ENCODE data around the gene EEF1AKMT4. TPM values are rescaled to one million over a fixed set of nuclear protein-coding genes. Genes with fewer than 3 reads are reported as not detected.
"Not testable (repeated sequence)": the region's sequence is repeated elsewhere in the genome, so short reads cannot be mapped to it uniquely, and the experiment has no call there.

Gene EEF1AKMT4
- total RNA-seq, 1 donor from 2014 or later: 4.3 TPM

- DNase-seq (ENCODE audit: low read depth): no peak
Observed at GRCh38 chr3:184259878-184260723, 10.6 kb downstream of the EEF1AKMT4 start.

DNA sequence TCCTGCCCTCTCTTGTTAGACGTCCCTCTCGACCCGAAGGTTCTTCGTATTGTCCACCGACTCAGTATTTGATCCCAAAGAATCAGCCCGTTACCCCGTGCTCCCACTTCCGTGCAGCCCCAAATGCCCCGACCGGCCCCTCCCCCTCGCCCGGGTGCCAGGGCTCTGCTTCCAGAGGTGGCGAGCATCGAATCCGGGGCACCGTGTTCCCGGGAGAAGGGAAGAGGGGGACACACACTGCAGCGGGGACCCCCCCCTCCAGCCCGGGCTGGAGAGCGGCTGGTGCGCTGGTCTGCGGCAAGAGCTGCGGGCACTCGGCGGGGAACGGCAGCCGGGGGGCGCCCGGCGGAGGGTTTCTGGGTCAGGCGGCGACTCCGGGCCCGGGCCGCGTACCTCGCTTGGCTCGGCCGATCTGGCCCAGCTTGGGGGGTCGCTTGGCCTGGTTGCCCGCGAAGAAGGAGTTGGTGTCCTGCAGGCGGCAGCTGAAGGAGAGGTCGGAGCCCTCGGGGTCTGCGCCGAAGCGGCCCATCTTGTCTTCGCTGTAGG, 11.3 kb downstream of the EEF1AKMT4 start:
- DNase-seq (ENCODE audit: low read depth): no peak

DNA sequence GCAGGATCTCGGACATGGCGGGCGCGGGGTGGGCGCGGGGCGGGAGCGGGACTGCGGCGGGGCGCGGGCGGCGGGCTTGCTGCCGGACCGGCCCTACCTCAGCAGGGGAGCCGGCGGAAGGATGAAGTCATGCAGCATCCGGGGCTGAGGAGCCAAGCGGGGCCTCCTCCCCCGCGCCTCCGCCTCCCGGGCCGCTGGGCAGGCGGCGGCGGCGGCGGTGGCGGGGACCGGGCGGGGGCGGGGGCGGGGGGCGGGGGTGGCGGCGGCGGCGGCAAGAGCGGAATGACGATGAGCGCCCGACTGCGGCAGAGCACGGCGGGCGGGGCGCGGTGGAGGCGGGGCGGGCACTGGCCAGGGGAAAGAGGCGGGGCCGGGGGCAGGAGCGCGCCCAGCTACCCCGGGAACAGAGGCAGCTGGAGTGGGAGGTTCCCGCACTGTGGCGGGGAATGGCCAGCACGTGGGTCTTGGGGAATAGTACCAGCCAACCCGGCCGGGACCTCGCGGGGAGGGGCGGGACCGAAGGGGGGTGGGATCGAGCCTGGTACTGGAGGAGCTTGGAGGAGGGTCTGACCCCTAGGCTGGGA, 11.9 kb downstream of the EEF1AKMT4 start, which contains the start of gene CAMK2N2:
TSS of gene CAMK2N2 (minus strand) at position 284 of the 584 bp plus-strand sequence. CDS start at position 16, 268 bp downstream.
- DNase-seq (ENCODE audit: low read depth): peak; percentile 31

DNA sequence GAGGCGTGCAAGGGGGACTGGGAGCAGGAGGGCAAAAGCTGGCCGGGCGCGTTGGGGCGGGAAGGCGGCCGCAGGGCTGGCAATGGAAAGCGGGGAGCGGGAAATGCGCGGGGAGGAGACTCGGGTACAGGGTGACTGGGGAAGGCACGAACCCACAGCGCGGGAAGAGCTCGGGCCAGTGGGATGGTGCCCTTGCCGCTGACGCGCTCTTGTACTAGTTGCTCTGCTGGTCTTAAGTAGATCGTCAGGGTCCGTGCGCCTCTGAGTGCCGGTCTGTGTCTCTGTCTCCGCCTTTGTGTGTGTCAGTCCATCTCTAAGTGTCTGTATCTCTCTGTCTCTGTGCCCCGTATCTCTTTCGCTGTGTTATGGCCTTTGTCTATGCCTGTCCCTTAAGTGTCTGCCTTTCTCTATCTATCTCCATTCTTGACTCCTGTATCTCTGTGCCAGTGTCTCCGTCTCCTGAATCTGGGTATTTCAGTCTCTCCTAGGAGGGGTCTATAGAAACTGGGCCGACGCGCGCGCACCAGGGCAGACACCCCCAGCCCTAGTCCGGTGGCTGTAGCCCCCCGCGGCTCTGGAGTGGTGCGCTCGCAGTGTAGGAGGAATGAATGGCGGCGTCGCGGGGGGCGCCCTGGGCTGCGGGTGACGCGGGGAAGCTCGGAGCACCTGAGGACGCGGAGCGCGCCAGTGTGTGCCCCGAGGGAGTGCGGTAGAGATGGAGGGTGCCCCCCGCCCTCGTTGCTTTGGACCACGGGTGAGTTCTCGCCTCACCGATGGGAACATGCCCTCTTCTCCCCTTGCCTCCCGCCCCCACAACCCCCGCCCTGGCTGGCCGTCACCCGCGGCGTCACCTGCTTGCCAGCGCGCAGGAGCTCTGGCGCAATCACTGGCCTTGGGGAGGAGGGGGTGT, 12.6 kb downstream of the EEF1AKMT4 start:
- no peak for DNase-seq (ENCODE audit: low read depth)

GRCh38 chr3:184262764-184263179, 13.3 kb downstream of the EEF1AKMT4 start:
- DNase-seq (ENCODE audit: low read depth): no peak

GRCh38 chr3:184267249-184267648, 17.8 kb downstream of the EEF1AKMT4 start:
- not testable (repeated sequence) for DNase-seq (ENCODE audit: low read depth)

- DNase-seq (ENCODE audit: low read depth): no peak
Observed at GRCh38 chr3:184272269-184272668, 22.8 kb downstream of the EEF1AKMT4 start.

GRCh38 chr3:184275381-184275701, 25.9 kb downstream of the EEF1AKMT4 start:
- DNase-seq (ENCODE audit: low read depth): no peak

DNA sequence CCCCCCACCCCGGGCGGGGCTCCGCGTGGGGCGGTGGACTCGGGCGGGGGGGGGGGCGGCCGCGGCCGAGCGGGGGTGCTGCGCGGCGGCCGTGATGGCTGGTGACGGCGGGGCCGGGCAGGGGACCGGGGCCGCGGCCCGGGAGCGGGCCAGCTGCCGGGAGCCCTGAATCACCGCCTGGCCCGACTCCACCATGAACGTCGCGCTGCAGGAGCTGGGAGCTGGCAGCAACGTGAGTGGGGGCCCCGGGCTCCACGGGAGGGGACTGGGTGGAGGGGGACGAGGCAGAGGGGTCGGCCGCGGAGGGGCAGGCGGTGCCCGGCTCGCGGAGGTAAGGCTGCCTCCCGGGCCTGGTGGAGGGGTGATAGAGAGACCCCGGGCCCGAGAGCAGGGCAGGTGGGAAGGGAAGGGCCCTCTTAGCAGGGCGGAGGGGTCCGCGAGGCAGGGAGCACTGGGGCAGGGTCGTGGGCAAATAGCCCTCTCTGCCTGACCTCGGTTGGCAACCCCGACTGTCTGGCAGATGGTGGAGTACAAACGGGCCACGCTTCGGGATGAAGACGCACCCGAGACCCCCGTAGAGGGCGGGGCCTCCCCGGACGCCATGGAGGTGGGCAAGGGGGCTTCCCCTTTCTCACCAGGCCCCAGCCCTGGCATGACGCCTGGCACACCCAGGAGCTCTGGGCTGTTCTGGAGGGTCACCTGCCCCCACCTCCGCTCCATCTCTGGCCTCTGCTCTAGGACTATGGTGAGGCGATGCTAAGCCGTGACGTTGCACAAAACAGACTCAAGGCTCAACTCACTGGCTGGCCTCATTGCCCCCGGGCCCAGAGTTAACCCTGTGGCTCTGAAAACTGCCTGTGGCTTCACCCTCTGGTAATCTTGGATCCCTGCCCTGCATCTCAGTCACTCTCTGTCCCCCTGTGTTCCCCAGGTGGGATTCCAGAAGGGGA, 26.8 kb downstream of the EEF1AKMT4 start, which contains the start of gene ECE2:
TSS of gene ECE2 (plus strand) at position 62 of the 950 bp plus-strand sequence. CDS start at position 194, 132 bp downstream.
- DNase-seq (ENCODE audit: low read depth): no peak

DNA sequence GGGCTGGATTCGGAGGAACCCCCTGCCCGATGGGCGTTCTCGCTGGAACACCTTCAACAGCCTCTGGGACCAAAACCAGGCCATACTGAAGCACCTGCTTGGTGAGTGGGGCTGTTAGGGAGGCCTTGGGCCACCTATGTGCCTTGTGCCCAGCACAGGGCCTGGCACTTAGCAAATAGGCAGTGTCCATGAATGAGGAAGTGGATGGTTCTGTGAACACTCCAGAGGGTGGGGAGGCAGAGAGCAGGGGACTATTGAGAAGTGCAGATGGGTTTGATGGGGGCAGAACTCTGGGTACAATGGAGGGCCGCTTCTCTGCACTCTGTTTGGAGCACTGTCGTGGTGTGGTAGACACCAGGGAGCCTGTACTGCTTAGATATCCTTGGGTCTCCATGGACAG, 27.9 kb downstream of the EEF1AKMT4 start:
- no peak for DNase-seq (ENCODE audit: low read depth)

DNA sequence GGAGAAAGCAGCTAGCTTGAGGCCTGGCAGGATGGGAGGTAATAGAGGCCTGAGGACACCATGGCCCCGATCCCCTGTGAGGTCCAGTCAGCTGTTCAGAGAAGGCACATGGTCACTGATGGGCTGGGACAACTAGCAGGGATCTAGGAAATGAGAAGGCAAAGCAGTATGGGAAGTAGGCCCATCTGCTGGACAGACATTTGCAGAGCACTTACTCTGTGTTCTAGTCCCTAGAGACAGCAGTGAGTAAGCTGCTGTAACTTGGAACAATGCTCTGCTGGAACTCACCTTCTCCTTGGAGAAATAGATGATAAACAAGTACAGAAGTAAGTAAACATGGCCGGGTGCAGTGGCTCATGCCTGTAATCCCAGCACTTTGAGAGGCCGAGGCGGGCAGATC, 33.5 kb downstream of the EEF1AKMT4 start:
- no peak for DNase-seq (ENCODE audit: low read depth)

DNA sequence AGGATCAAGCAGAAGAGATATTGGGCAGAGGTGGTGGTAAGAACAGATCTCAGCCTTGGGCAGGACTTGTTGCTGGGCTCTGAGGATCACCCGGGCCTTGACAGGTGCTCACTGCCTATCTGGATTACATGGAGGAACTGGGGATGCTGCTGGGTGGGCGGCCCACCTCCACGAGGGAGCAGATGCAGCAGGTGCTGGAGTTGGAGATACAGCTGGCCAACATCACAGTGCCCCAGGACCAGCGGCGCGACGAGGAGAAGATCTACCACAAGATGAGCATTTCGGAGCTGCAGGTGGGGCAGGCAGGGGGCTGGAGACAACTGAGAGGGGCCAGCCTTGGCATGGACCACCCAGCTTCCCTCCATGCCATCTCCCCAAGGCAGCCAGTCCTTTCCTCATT, 34.2 kb downstream of the EEF1AKMT4 start:
- no peak for DNase-seq (ENCODE audit: low read depth)

- peak; percentile 62 for DNase-seq (ENCODE audit: low read depth)
Observed at GRCh38 chr3:184284696-184285095, 35.2 kb downstream of the EEF1AKMT4 start.

- DNase-seq (ENCODE audit: low read depth): peak; percentile 26
Observed at GRCh38 chr3:184289426-184289938, 40.0 kb downstream of the EEF1AKMT4 start.

- no peak for DNase-seq (ENCODE audit: low read depth)
Observed at GRCh38 chr3:184290331-184290730, 40.9 kb downstream of the EEF1AKMT4 start.

DNA sequence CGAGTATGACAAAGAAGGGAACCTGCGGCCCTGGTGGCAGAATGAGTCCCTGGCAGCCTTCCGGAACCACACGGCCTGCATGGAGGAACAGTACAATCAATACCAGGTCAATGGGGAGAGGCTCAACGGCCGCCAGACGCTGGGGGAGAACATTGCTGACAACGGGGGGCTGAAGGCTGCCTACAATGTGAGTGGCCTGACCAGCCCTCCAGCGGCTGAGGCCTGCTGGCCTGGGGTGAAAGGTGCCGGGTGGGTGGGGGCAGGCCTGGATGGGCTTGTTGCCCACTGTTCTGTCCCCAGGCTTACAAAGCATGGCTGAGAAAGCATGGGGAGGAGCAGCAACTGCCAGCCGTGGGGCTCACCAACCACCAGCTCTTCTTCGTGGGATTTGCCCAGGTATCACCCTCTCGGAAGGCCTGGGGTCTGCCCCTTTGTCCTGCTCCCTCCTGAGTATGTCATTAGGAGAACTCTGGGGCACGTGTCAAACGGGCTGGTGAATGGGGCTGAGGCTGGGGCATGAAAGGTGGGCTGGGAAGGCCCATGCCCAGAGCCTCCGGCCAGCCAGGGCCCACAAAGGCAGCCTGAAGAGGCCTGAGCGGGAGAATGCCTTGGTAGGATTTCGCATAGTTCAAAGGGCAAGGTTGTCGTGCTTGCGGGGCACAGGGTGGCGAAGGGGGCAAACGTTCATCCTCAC, 41.7 kb downstream of the EEF1AKMT4 start:
- no peak for DNase-seq (ENCODE audit: low read depth)

- DNase-seq (ENCODE audit: low read depth): no peak
Observed at GRCh38 chr3:184291738-184292445, 42.4 kb downstream of the EEF1AKMT4 start.

DNA sequence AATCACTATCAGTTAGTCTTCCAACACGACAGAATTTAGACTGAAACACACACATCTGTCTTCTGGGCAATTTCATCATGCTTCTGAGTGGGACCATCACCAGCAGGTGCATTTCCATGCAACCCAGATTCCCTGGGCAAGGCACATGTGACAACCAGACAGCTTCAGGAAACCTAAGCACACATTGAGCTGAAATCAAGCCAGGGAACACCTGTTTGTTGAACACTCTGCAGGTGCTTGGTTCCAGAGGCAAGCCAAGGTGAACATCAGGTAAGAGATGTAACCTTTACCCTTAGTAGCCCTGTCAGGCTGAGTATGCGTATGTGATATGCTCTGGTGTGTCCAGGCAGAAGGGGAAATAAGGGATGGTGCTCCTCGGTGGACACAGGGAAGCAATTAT, 46.3 kb downstream of the EEF1AKMT4 start:
- DNase-seq (ENCODE audit: low read depth): no peak

GRCh38 chr3:184296616-184297015, 47.1 kb downstream of the EEF1AKMT4 start:
- no peak for DNase-seq (ENCODE audit: low read depth)

Measured in renal cortical epithelial cell (primary cell).